Measurements from ENCODE around the gene LHFPL4.

Gene LHFPL4

DNA sequence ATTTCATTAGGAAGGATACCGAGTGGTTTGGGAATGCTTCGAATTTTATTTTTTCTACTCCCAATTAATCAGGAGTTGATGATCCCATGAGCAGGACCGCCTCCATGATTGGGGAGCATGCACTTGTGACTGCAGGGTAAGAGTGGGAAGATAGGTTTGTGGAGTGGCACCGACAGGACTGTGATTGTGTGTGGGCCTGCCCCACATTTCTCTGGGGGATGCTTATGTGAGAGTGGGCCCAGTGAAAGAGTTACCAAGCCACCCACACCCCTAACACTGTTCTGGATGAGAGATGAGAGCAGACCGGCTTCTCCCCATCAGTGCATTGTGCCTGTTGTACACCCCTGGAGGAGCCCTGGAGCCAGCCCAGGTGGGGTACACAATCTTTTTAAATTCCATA, 76.7 kb downstream of the LHFPL4 start:
- no peak overlapping the region for H3K4me3 ChIP-seq (replicated peaks in 1 of 2; ENCODE audit: low read depth in 2 of 2, low read length in 2 of 2)

DNA sequence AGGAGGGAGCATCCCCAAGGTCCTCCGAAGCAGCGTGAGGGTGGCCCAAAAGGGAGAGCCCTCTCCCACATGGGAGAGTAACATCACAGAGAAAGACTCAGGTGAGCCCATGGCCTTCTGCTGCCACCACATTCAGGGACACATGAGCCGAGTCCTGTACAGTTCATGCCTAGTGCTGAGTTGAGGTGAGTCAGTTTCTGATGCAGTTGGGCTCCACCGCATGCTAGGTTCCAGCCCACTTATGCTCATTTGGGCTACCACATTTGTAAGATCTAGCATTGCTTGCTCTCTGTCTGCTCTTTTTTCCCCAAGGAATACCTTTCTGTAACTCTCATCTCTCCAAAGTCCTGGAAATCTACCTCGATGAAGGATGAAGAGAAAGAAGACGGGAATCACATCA, 79.1 kb downstream of the LHFPL4 start:
- TF ChIP-seq, protein P1, sequence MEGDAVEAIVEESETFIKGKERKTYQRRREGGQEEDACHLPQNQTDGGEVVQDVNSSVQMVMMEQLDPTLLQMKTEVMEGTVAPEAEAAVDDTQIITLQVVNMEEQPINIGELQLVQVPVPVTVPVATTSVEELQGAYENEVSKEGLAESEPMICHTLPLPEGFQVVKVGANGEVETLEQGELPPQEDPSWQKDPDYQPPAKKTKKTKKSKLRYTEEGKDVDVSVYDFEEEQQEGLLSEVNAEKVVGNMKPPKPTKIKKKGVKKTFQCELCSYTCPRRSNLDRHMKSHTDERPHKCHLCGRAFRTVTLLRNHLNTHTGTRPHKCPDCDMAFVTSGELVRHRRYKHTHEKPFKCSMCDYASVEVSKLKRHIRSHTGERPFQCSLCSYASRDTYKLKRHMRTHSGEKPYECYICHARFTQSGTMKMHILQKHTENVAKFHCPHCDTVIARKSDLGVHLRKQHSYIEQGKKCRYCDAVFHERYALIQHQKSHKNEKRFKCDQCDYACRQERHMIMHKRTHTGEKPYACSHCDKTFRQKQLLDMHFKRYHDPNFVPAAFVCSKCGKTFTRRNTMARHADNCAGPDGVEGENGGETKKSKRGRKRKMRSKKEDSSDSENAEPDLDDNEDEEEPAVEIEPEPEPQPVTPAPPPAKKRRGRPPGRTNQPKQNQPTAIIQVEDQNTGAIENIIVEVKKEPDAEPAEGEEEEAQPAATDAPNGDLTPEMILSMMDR (IDR thresholded peaks at IDR 0.05; ENCODE audit: low read depth, low read length), result no peak
- DNase-seq (ENCODE audit: low read depth in 2 of 2), result no peak
- no peak overlapping the region for H3K4me3 ChIP-seq (replicated peaks in 1 of 2; ENCODE audit: low read depth in 2 of 2, low read length in 2 of 2)

More for the DNA sequence above, 76.7 kb downstream of the LHFPL4 start:
- TF ChIP-seq, protein P1 (IDR thresholded peaks at IDR 0.05; ENCODE audit: low read depth, low read length), result no peak
- DNase-seq (ENCODE audit: low read depth in 2 of 2), result no peak

DNA sequence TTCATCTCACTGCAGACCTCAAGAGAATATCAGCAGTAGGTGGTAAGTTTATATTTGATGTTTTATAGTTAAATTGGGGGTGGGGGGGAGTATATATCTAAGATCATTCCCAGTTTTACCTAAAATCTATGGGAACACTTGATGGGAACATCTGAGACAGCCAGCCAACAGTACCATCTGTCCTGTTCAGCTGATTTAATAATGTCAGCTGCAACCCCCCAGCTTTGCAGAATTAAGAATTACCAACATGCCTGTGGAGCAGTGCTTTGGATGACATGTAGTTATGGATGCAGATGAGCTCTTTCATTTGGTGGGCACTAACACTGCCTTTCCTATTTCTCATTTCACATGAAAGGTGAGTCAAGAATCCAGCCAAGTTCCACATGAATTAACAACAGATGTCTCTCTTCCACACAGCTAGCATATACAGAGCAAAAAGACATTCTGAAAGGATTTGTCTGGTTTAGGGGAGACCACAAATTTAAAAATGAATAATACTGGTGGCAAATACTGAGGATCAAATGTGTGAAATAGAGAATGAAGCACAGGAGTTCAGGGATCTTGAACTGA, 80.0 kb downstream of the LHFPL4 start:
- TF ChIP-seq, protein P1 (IDR thresholded peaks at IDR 0.05; ENCODE audit: low read depth, low read length), result no peak
- no peak overlapping the region for H3K4me3 ChIP-seq (replicated peaks in 1 of 2; ENCODE audit: low read depth in 2 of 2, low read length in 2 of 2)
- DNase-seq (ENCODE audit: low read depth in 2 of 2), result no peak

DNA sequence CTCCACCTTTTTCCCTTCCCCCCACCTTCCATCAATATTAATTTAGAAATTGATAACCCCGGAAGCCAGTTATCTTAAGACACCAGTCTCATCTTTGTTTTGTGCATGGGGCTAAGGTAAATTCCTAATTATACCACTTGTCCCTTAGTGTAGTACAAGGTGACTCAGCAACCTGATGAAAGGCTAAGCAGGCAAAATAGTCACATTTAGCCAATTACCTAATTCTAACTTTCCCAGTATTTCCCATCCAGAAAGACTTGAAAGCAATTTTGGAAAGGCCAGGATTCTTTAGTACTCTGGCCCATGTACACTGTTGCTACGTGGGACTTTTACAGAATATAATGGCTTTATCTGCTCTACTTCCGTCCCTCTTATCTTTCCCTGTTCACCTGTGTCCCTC, 83.6 kb downstream of the LHFPL4 start:
- TF ChIP-seq, protein P1 (IDR thresholded peaks at IDR 0.05; ENCODE audit: low read depth, low read length), result no peak
- no peak for DNase-seq (ENCODE audit: low read depth in 2 of 2)
- H3K4me3 ChIP-seq (replicated peaks in 1 of 2; ENCODE audit: low read depth in 2 of 2, low read length in 2 of 2), result no peak overlapping the region

DNA sequence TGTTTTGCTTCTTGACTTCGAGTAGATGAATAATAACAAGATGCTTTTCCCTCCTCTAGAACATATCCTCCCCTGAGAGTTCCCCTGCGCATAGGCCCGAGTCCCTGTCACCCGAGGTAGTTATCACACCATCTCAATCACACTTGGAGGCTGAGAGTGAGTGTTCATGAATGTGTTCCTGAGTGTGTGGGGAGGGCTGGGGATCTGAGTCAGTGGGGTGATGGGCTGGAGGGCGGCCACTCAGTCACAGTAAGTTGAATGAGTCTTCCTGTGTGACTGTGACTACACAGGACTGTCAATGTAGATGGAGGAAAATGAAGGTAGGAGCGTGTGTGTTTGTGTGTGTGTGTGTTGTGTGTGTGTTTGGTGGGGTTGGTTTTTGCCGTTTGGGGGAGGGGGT, 85.2 kb downstream of the LHFPL4 start:
- DNase-seq (ENCODE audit: low read depth in 2 of 2), result peak in 1 of 2 donors; percentile 36
- H3K4me3 ChIP-seq (replicated peaks in 1 of 2; ENCODE audit: low read depth in 2 of 2, low read length in 2 of 2), result no peak overlapping the region
- TF ChIP-seq, protein P1 (IDR thresholded peaks at IDR 0.05; ENCODE audit: low read depth, low read length), result no peak

DNA sequence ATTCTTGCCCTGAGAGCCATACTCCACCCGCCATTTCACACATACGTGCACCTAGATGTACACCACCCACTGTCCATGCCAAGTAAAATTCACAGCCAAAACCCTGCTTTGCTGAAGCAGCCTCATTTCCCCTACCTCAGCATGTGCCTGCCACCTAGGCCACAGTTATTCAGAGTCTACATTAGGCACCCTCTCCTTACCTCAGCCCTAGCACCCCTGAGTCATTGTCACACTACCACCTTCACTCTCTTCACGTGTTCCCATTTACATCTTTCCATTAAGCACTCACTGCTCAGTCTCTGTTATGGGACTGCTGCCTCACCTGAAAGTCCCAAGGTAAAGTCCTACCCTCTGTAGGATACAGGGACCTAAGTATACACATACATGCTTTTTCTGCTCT, 86.2 kb downstream of the LHFPL4 start:
- TF ChIP-seq, protein P1 (IDR thresholded peaks at IDR 0.05; ENCODE audit: low read depth, low read length), result no peak
- no peak overlapping the region for H3K4me3 ChIP-seq (replicated peaks in 1 of 2; ENCODE audit: low read depth in 2 of 2, low read length in 2 of 2)
- DNase-seq (ENCODE audit: low read depth in 2 of 2), result no peak

DNA sequence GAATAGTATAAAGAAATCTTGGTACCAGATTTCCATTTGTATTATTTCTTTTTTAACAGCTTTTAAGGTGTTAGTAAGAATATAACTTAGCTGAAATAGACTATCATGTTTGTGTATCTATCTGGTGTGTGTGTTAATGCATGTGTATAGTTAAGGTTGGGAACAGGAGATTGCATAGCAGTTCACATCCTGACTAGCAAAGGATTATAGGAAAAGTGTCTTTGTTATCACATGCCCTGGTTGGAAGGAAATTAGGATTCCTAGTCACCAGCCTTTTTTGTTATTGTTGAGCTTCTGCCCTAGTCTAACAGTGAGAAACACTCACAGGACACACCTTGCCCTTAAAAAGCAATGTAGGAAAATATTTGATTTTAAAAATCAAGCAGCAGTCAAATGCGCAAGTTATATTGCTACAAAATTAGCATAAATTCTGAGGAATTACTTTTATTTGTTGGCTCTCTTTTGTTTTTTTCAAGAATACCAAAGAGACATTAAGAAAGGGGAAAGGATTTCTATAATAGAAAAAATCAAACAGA, 98.0 kb downstream of the LHFPL4 start:
- no peak for DNase-seq (ENCODE audit: low read depth in 2 of 2)
- TF ChIP-seq, protein P1 (IDR thresholded peaks at IDR 0.05; ENCODE audit: low read depth, low read length), result no peak
- no peak overlapping the region for H3K4me3 ChIP-seq (replicated peaks in 1 of 2; ENCODE audit: low read depth in 2 of 2, low read length in 2 of 2)

Data from cardiac fibroblast (primary cell).